ENCODE results near the gene DENR. TPM values are rescaled to one million over a fixed set of nuclear protein-coding genes. Genes with fewer than 3 reads are reported as not detected.

Gene DENR
- total RNA-seq, 5 donors from 2014 or later (not counting 1 experiment from before 2014, with no cell fraction given) = 36.6 to 50.6 (median 44.7) TPM

DNA sequence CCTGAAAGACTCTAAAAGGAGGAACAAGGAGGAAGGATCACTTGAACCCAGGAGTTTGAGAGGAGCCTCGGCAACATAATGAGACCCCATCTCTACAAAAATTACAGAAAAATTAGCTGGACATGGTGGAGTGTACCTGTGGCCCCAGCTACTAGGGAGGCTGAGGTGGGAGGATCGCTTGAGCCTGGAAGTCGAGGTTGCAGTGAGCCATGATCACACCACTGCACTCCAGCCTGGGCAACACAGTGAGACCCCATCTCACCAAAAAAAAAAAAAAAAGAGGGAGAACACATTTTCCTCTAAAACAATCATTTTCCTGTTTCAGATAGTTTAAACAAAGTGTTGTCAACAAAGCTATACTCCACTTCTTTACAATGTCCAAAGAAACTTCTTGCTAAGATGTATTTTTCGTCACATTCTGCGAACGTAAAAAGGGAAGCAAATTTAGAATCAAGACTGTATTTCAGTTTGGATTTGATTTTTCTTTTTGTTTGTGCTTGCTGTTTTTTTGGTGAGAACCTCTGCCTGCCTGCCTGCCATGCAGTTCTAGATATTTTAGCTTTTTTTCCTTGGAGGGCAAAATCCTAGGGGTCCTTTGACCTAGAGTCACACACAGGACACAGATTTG, 27.1 kb upstream of the DENR start:
- peaks cover 0 to 15% of the 10 kb centered on the region in 2 donors for H3K27me3 Mint-ChIP-seq
- ATAC-seq (replicated peaks in 1 of 4) (no peak), DNase-seq (no peak)
- peak overlapping the region; percentile 29 to 55 for H3K27ac Mint-ChIP-seq
- 92% methylated on average over 2 of the region's 6 CpGs for WGBS (ENCODE audit: insufficient coverage)
- no peaks in the 10 kb centered on the region for H3K9me3 Mint-ChIP-seq
- H3K36me3 Mint-ChIP-seq = no peaks in the 10 kb centered on the region
- Histone ChIP-seq H3K4me1 (ENCODE audit: control insufficient read depth in 1 of 2, extremely low read depth in 1 of 2, insufficient read depth in 2 of 2, low read length in 2 of 2) (peaks cover 0 to 9% of the 10 kb centered on the region in 2 experiments), H3K9me3 (no peaks in the 10 kb centered on the region), H3K4me3 (ENCODE audit: control insufficient read depth in 1 of 2, extremely low read depth in 1 of 2, low read length in 1 of 2) (no peak overlapping the region), H3K36me3 (ENCODE audit: control insufficient read depth in 2 of 2, extremely low read depth in 1 of 2, insufficient read depth in 1 of 2, low read length in 1 of 2) (no peaks in the 10 kb centered on the region), H3K27me3 (replicated peaks in 1 of 2; ENCODE audit: control insufficient read depth in 2 of 2, extremely low read depth in 1 of 2, insufficient read depth in 2 of 2, low read length in 1 of 2) (peaks cover 0 to 17% of the 10 kb centered on the region in 2 experiments), H3K27ac (ENCODE audit: low read length) (no peak overlapping the region)
- POLR2A ChIA-PET = interaction anchor here in 1 of 2 donors (0.6 kb wide), 1 partner anchor 143 kb away, joined by 6 read pairs; no protein-coding TSS in a partner anchor
- H3K4me1 Mint-ChIP-seq = peaks cover 19 to 22% (median 21%) of the 10 kb centered on the region in 3 donors
- CTCF ChIA-PET = interaction anchor here in 1 of 2 donors (0.6 kb wide), 1 partner anchor 75 kb away, joined by 3 read pairs; no protein-coding TSS in a partner anchor
- no peak overlapping the region for H3K4me3 Mint-ChIP-seq

DNA sequence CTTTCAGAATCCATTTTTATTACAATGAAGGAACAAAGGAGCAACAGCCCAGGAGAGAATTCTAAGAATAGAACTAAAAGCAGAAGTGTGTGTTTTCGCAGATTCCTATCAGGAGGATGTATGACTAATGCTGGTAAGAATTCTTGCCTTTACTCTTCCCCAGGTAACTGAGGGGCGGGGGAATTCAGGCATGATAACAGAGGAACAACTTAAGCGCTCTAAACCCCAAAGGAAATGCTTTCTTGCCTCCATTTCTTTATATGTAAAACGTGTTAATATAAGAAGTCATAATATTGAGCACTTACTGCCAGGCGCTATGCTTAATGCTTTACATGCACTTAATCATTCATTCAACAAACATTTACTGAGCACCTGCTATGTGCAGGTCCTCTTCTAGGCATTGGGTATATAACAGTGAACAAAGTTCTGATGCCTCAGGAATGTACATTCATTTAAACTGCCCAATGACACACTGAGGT, 26.5 kb upstream of the DENR start:
- Histone ChIP-seq H3K36me3 (ENCODE audit: control insufficient read depth in 2 of 2, extremely low read depth in 1 of 2, insufficient read depth in 1 of 2, low read length in 1 of 2) (no peaks in the 10 kb centered on the region), H3K27ac (ENCODE audit: low read length) (no peak overlapping the region), H3K4me3 (ENCODE audit: control insufficient read depth in 1 of 2, extremely low read depth in 1 of 2, low read length in 1 of 2) (no peak overlapping the region), H3K27me3 (replicated peaks in 1 of 2; ENCODE audit: control insufficient read depth in 2 of 2, extremely low read depth in 1 of 2, insufficient read depth in 2 of 2, low read length in 1 of 2) (peaks cover 0 to 20% of the 10 kb centered on the region in 2 experiments), H3K9me3 (no peaks in the 10 kb centered on the region), H3K4me1 (ENCODE audit: control insufficient read depth in 1 of 2, extremely low read depth in 1 of 2, insufficient read depth in 2 of 2, low read length in 2 of 2) (peaks cover 0 to 12% of the 10 kb centered on the region in 2 experiments)
- ChIA-PET POLR2A (interaction anchor here in 1 of 2 donors (0.6 kb wide), 1 partner anchor 143 kb away, joined by 6 read pairs; no protein-coding TSS in a partner anchor), CTCF (interaction anchor here in 1 of 2 donors (0.6 kb wide), 1 partner anchor 76 kb away, joined by 3 read pairs; no protein-coding TSS in a partner anchor)
- H3K27me3 Mint-ChIP-seq = peaks cover 0 to 13% of the 10 kb centered on the region in 2 donors
- no peaks in the 10 kb centered on the region for H3K9me3 Mint-ChIP-seq
- peak; percentile 32 to 70 (median 53) for ATAC-seq (replicated peaks in 1 of 4)
- peak in 1 of 35 experiments; percentile 4 for DNase-seq
- H3K27ac Mint-ChIP-seq = peak overlapping the region; percentile 29 to 55
- H3K4me3 Mint-ChIP-seq = no peak overlapping the region
- no CpG with 5 or more reads among the region's 5 CpGs for WGBS (ENCODE audit: insufficient coverage)
- no peaks in the 10 kb centered on the region for H3K36me3 Mint-ChIP-seq
- H3K4me1 Mint-ChIP-seq = peaks cover 21 to 26% (median 22%) of the 10 kb centered on the region in 3 donors

DNA sequence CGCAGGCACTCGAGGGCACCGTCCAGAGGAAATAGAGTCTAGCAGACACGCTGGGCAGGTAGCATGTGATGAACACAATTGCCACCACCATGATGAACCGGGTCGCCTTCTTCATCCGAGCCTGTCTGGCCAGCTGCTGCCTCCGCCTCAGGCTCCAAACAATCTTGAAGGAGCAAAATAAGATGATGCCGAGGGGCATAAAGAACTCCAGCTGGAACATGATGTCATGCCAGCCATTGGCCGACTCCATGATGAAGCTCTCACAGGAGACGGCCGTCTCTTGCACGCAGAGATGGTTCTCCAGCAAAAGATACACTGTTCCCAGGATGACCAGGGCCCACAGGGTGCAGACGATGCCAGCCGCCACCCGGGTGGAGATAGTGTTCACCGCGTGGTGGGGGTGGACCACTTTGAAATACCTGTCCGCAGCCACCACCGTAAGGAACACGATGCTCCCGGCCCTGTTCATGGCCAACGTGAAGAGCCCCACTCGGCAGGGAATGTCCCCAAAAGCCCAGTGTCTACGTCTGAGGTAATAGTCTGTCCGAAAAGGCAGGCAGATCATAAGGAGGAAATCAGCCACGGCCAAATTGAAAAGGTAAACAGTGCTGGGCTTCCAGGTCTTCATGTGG, 22.9 kb upstream of the DENR start:
- H3K36me3 ChIP-seq (ENCODE audit: control insufficient read depth in 2 of 2, extremely low read depth in 1 of 2, insufficient read depth in 1 of 2, low read length in 1 of 2) = no peaks in the 10 kb centered on the region
- Mint-ChIP-seq H3K36me3 (no peaks in the 10 kb centered on the region), H3K27me3 (peaks cover 0 to 9% of the 10 kb centered on the region in 2 donors), H3K4me3 (peak overlapping the region in 2 of 3 donors; percentile 17 to 56), H3K4me1 (peaks cover 46 to 48% (median 47%) of the 10 kb centered on the region in 3 donors), H3K9me3 (no peaks in the 10 kb centered on the region), H3K27ac (no peak overlapping the region)
- H3K9me3 ChIP-seq = no peaks in the 10 kb centered on the region
- H3K27ac ChIP-seq (ENCODE audit: low read length) = no peak overlapping the region
- H3K4me3 ChIP-seq (ENCODE audit: control insufficient read depth in 1 of 2, extremely low read depth in 1 of 2, low read length in 1 of 2) = no peak overlapping the region
- ChIA-PET POLR2A (no interaction called here), CTCF (no interaction called here)
- 81% methylated on average over 27 of the region's 27 CpGs for WGBS (ENCODE audit: insufficient coverage)
- peaks cover 7 to 26% of the 10 kb centered on the region in 2 experiments for H3K4me1 ChIP-seq (ENCODE audit: control insufficient read depth in 1 of 2, extremely low read depth in 1 of 2, insufficient read depth in 2 of 2, low read length in 2 of 2)
- DNase-seq (no peak), ATAC-seq (replicated peaks in 1 of 4) (no peak)
- peaks cover 0 to 25% of the 10 kb centered on the region in 2 experiments for H3K27me3 ChIP-seq (replicated peaks in 1 of 2; ENCODE audit: control insufficient read depth in 2 of 2, extremely low read depth in 1 of 2, insufficient read depth in 2 of 2, low read length in 1 of 2)

DNA sequence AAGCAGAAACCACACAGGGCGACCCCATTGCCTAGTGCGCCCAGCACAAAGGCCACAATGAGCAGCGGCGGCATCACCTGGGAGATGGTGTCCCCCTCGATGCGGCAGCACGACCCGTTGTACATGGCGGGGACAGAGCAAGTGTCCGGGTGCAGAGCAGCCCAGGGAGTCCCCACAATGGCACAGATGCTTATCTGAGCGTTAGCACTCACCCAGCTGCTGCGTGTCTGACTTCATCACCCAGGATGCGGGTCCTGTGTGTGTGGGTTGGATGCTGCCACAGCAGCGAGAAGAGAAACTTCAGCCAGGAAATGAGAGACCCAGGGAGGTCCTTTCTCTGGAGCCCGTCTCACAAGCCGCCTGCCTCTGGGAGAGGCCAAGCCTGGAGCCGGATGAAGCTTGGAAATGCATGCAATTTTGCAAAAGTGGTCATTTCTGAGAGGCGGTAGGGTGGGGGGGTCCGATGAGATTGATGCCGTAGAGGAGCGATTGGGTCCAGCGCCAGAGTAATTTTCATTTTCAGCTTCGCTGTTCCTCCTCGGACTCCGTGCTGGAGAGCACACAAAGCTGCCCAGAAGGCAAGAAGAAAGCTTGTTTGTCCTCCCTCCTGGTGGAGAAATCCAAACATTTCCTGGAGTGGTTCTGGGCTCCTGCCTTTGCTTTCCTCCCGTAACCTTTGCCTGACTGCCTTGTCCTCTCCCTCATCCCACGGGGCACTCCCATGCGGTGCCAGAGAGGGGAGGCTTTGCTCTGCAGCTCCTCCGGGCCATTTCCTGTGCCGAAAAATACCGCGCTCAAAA, 22.2 kb upstream of the DENR start, which contains the start of gene HCAR1:
HCAR1 (minus strand) TSS at position 630 of the 800 bp plus-strand sequence; CDS start at position 125, 505 bp downstream.
- Mint-ChIP-seq H3K36me3 (no peaks in the 10 kb centered on the region), H3K4me3 (peak within 1 kb of the TSS; percentile 17 to 56 (median 24)), H3K27ac (peak within 1 kb of the TSS in 1 of 2 donors; percentile 39), H3K27me3 (peaks cover 0 to 9% of the 10 kb centered on the region in 2 donors), H3K4me1 (peaks cover 44 to 48% (median 46%) of the 10 kb centered on the region in 3 donors), H3K9me3 (no peaks in the 10 kb centered on the region)
- no peak within 1 kb of the TSS for H3K4me3 ChIP-seq (ENCODE audit: control insufficient read depth in 1 of 2, extremely low read depth in 1 of 2, low read length in 1 of 2)
- H3K4me1 ChIP-seq (ENCODE audit: control insufficient read depth in 1 of 2, extremely low read depth in 1 of 2, insufficient read depth in 2 of 2, low read length in 2 of 2) = peaks cover 7 to 26% of the 10 kb centered on the region in 2 experiments
- POLR2A ChIA-PET = no interaction called here
- H3K36me3 ChIP-seq (ENCODE audit: control insufficient read depth in 2 of 2, extremely low read depth in 1 of 2, insufficient read depth in 1 of 2, low read length in 1 of 2) = no peaks in the 10 kb centered on the region
- peak in 28 of 35 experiments; percentile 4 to 44 (median 16) for DNase-seq
- peak; percentile 62 to 92 (median 77) for ATAC-seq (replicated peaks in 1 of 4)
- WGBS (ENCODE audit: insufficient coverage) = 36% methylated on average over 24 of the region's 32 CpGs
- peaks cover 0 to 25% of the 10 kb centered on the region in 2 experiments for H3K27me3 ChIP-seq (replicated peaks in 1 of 2; ENCODE audit: control insufficient read depth in 2 of 2, extremely low read depth in 1 of 2, insufficient read depth in 2 of 2, low read length in 1 of 2)
- CTCF ChIA-PET = no interaction called here
- no peak within 1 kb of the TSS for H3K27ac ChIP-seq (ENCODE audit: low read length)
- no peaks in the 10 kb centered on the region for H3K9me3 ChIP-seq

DNA sequence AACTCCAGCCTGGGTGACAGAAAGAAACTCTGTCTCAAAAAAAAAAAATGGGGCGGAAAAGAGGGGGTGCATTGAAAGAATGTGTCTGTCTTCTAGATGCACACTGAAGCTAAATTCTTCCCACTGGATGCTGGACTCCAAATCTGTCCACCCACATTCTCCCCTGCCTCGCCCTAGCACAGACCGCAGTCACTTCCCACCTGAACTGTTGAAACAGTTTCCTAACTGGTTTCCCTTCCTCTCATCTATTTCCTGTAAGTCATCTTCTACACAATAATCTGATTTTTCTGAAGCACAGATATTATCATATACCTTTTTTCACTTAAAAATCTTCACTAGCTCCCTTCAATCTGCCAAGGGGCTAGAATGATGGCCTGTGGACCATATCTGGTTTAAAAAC, 20.5 kb upstream of the DENR start:
- ChIA-PET CTCF (interaction anchor here in 1 of 2 donors (0.8 kb wide), 1 partner anchor 1255 kb away, joined by 3 read pairs; no protein-coding TSS in a partner anchor), POLR2A (no interaction called here)
- Mint-ChIP-seq H3K4me1 (peaks cover 35 to 41% (median 36%) of the 10 kb centered on the region in 3 donors), H3K36me3 (no peaks in the 10 kb centered on the region), H3K9me3 (no peaks in the 10 kb centered on the region), H3K27me3 (peaks cover 0 to 9% of the 10 kb centered on the region in 2 donors), H3K4me3 (peak overlapping the region in 1 of 3 donors; percentile 15), H3K27ac (peak overlapping the region in 1 of 2 donors; percentile 13)
- H3K36me3 ChIP-seq (ENCODE audit: control insufficient read depth in 2 of 2, extremely low read depth in 1 of 2, insufficient read depth in 1 of 2, low read length in 1 of 2) = no peaks in the 10 kb centered on the region
- ATAC-seq (replicated peaks in 1 of 4) (peak in 3 of 4 experiments; percentile 26 to 58 (median 36)), DNase-seq (no peak)
- peaks cover 7 to 26% of the 10 kb centered on the region in 2 experiments for H3K4me1 ChIP-seq (ENCODE audit: control insufficient read depth in 1 of 2, extremely low read depth in 1 of 2, insufficient read depth in 2 of 2, low read length in 2 of 2)
- no peak overlapping the region for H3K27ac ChIP-seq (ENCODE audit: low read length)
- H3K9me3 ChIP-seq = no peaks in the 10 kb centered on the region
- 0% methylated on average over 2 of the region's 3 CpGs for WGBS (ENCODE audit: insufficient coverage)
- no peak overlapping the region for H3K4me3 ChIP-seq (ENCODE audit: control insufficient read depth in 1 of 2, extremely low read depth in 1 of 2, low read length in 1 of 2)
- H3K27me3 ChIP-seq (replicated peaks in 1 of 2; ENCODE audit: control insufficient read depth in 2 of 2, extremely low read depth in 1 of 2, insufficient read depth in 2 of 2, low read length in 1 of 2) = peaks cover 0 to 25% of the 10 kb centered on the region in 2 experiments

Measured in T-cell (primary cell).